Activated CD4-positive, CD25-positive, alpha-beta regulatory T cell treated with anti-CD3 and anti-CD28 coated beads, Interleukin-2, amount 50 U/mL, for 72 hours (primary cell): ENCODE measurements around the gene MPIG6B.

Experiments used
- DNase-seq: peaks from one replicate; pipeline ENCODE4 v3.0.0; 2021

Gene MPIG6B

DNA sequence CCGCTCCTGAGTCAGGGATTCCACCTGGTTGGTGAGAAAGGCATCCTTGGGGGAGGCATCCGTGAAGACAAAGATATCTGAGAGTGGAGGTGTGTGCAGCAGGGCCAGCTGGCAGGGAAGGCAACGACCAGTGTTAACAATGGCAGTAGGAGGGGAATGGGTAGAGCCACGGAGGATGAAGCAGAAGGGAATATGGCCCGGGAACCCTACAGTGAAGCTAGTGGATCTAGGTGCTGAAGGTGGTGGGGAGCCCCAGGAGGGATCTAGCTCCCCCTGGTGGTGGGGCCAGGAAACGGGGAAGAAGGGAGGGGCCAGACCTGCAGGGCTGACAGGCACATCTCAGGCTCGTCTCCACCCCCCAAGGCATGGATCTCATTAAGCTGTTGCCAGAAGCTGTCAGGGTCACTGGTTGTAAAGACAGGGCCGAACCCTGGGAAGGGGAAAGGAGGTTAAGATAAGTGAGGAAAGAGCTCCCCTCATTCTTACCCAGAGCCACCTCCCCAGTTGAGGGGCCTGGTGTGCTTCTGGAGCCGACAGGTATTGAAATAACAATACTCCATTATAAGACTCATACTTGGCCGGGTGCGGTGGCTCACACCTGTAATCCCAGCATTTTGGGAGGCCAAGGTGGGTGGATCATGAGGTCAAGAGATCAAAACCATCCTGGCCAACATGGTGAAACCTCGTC, 46.7 kb downstream of the MPIG6B start:
- peak; percentile 78 for DNase-seq

DNA sequence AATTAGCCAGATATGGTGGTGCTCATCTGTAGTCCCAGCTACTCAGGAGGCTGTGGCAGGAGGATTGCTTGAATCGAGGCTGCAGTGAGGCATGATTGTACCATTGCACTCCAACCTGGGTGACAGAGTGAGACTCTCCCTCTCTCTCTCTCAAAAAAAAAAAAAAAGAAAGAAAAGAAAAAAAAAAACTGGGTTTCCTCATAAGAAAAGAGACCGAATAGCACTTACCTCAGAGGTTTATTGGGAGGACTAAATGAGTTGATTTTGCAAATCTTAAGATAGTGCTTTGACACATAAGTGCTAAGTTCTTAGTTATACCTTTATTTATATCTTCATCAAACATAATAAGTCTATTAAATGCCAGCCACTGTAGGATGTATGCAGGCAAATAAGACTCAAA, 47.7 kb downstream of the MPIG6B start:
- DNase-seq: no peak

DNA sequence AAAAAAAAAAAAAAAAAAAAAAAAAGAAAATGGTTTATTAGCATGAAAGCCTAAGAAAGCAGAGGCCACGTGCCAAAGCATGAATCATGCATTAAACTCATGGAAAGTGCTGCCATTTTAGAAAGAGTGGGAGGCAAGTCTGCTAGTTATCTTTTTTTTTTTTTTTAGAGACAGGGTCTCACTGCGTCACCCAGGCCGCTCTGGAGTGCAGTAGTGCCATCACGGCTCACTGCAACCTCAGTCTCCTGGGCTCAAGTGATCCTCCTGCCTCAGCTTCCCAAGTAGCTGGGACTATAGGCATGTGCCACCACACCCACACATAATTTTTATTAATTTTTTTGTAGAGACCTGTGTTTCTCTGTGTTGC, 48.8 kb downstream of the MPIG6B start:
- no peak for DNase-seq

DNA sequence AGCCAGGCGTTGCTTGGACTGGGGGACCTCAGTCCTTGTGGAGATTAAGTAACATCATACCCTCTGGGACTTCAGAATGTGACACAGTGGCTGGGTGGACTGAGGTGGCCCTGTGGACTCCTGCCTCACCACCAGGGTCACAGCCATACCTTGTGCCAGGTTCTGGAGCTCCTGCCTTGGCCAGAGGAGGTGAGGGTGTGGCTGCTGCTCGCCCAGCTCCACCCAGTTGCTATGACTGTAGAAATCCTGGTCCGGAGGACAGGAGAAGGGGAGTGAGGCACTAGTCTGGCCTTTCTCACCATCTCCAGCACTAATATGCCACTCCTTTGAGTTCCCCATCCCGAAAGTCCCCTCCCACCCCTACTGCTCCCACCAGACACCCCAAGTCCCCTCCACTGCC, 52.0 kb downstream of the MPIG6B start:
- DNase-seq: no peak

DNA sequence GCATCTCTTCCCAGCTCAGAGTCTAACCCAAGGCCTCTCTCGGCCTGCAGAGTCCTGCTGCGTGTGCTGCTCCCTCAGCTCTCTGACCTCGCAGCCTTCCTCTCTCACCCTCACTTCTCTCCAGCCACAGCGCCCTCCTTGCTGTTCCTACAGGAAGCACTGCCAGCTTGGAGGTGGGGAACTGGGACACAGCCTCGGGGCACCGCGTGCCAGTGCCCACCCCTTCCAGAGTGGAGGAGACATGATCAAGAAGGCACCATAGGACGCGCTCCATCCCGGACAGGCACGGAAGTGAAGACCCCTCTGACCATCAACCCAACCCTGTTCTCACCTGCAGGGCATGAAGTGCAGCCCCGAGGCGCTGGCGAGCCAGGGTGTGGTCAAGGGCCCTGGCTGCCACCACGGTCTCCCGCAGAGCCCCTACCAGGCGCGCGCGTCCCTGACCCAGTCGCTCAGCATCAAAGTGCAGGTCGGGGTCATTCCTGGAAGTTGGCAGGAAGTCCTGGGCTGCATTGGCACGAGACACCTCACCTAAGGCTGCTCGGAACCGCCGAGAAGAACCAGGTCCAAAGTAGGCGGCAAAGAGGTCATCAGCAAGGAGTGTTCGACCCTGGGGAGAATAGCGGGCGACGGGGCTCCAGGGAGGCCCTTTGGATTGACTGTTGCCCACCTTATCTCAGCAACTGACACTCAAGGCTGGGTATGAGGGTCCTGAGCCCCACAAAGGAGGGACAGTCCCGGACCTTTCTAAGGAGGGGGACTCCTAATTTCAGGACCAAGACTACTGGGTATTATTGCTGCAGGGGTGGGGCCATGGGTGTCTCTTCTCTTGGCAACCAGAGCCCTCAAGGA, 52.7 kb downstream of the MPIG6B start:
- DNase-seq: no peak
